ENCODE data around the gene FTO.

- TF ChIP-seq CTCF (IDR thresholded peaks at IDR 0.05) (no peak), POLR2A (IDR thresholded peaks at IDR 0.05) (no peak), EP300 (IDR thresholded peaks at IDR 0.05; ENCODE audit: low read depth) (no peak), POLR2AphosphoS5 (IDR thresholded peaks at IDR 0.05) (no peak)
These were observed 487.6 kb downstream of the FTO start for GRCh38 chr16:54191592-54191991.
